PC-3 (cell line): ENCODE results near the gene IFNAR1. TPM values are rescaled to one million over a fixed set of nuclear protein-coding genes. Genes with fewer than 3 reads are reported as not detected.

ENCODE experiments used
- ATAC-seq: fragments of 200-7000 bp; cut with Tn5 transposase; 2 replicates; pipeline ENCODE4 v1.9.1; 2020; ENCODE audit warnings: mild to moderate bottlenecking, moderate library complexity
- BruUV-seq: library from RNA; stranded (reverse); fragments of 400-500 nt; replicated peaks from 2 replicates; lab custom pipeline; 2021; lab: Mats Ljungman, UMichigan
- CTCF ChIA-PET: fragments of 300-600 bp; sonication (Branson Sonifier 250); formaldehyde crosslinking; loops from one replicate; lab custom pipeline; 2022; ENCODE audit warnings: antibody characterized with exemption; lab: Charles Lee
- POLR2A ChIA-PET: fragments of 300-600 bp; sonication (Branson Sonifier 250); formaldehyde crosslinking; loops from one replicate; lab custom pipeline; 2022; ENCODE audit warnings: antibody characterized with exemption; ENCODE audit not compliant: unreplicated experiment; lab: Charles Lee
- DNase-seq: peaks from one replicate; pipeline ENCODE4 v3.0.0-alpha.2; 2015
- H2AFZ ChIP-seq: fragments of 300-600 bp; sonication (generic); 2 replicates; pipeline ENCODE4 v1.6.0; 2016; ENCODE audit warnings: antibody characterized with exemption, low read length
- H3F3A ChIP-seq: fragments of 300-600 bp; sonication (generic); one replicate; pipeline ENCODE4 v1.6.0; 2017; ENCODE audit warnings: antibody characterized with exemption, low read length, control low read depth, mild to moderate bottlenecking; ENCODE audit not compliant: unreplicated experiment
- H3K27ac ChIP-seq: fragments of 300-600 bp; sonication (generic); 2 replicates; pipeline ENCODE4 v1.5.1; 2016; ENCODE audit warnings: mild to moderate bottlenecking, low read length
- H3K27me3 ChIP-seq: fragments of 300-600 bp; sonication (generic); 2 replicates; pipeline ENCODE4 v1.6.1; 2016; ENCODE audit warnings: low read length, mixed read lengths
- H3K36me3 ChIP-seq: fragments of 300-600 bp; sonication (generic); 2 replicates; pipeline ENCODE4 v1.6.1; 2016; ENCODE audit warnings: low read depth, mixed run types, low read length, mixed read lengths
- H3K4me1 ChIP-seq: fragments of 300-600 bp; sonication (generic); 2 replicates; pipeline ENCODE4 v1.5.1; 2016; ENCODE audit warnings: low read length; ENCODE audit not compliant: insufficient read depth
- H3K4me2 ChIP-seq: fragments of 300-600 bp; sonication (generic); 2 replicates; pipeline ENCODE4 v1.6.0; 2016; ENCODE audit warnings: low read length
- H3K4me3 ChIP-seq: fragments of 300-600 bp; sonication (generic); 2 replicates; pipeline ENCODE4 v1.5.1; 2016; ENCODE audit warnings: mild to moderate bottlenecking, low read length, mixed read lengths
- H3K79me2 ChIP-seq: fragments of 300-600 bp; sonication (generic); 2 replicates; pipeline ENCODE4 v1.6.1; 2017; ENCODE audit warnings: low read length, mixed read lengths
- H3K9ac ChIP-seq: fragments of 300-600 bp; sonication (generic); 2 replicates; pipeline ENCODE4 v1.6.0; 2016; ENCODE audit warnings: mild to moderate bottlenecking, low read length
- H3K9me2 ChIP-seq: fragments of 300-600 bp; sonication (generic); replicated peaks from 2 replicates; pipeline ENCODE4 v1.6.1; 2016; ENCODE audit warnings: mixed run types, low read length, mixed read lengths
- H3K9me3 ChIP-seq: fragments of 300-600 bp; sonication (generic); 2 replicates; pipeline ENCODE4 v1.6.1; 2016; ENCODE audit warnings: low read length, mixed read lengths
- H4K20me1 ChIP-seq: fragments of 300-600 bp; sonication (generic); 2 replicates; pipeline ENCODE4 v1.6.1; 2016; ENCODE audit warnings: low read length, mixed read lengths
- CTCF ChIP-seq: fragments of 300-600 bp; sonication (generic); conservative IDR thresholded peaks from 2 replicates; pipeline ENCODE4 v1.5.1; 2017; ENCODE audit warnings: antibody characterized with exemption, low read depth, mild to moderate bottlenecking, low read length
- EZH2 ChIP-seq: fragments of 300-600 bp; sonication (generic); IDR thresholded peaks from one replicate; pipeline ENCODE4 v1.6.1; 2017; ENCODE audit warnings: antibody characterized with exemption, mild to moderate bottlenecking, low read length; ENCODE audit not compliant: unreplicated experiment
- EZH2phosphoT487 ChIP-seq: fragments of 300-600 bp; sonication (generic); IDR thresholded peaks from 2 replicates; pipeline ENCODE4 v1.6.1; 2018; ENCODE audit warnings: mild to moderate bottlenecking, antibody characterized with exemption, low read length, borderline replicate concordance
- intact Hi-C: fragments of 100-400 bp; cut with micrococcal nuclease; formaldehyde crosslinking; loops from 2 replicates; pipeline ENCODE4 v1.9.0; 2023
- total RNA-seq: library from RNA; depleted of rRNA; stranded (reverse); fragments of >200 nt; gene quantifications from 2 replicates; pipeline ENCODE4 v1.2.3, GENCODE V29; 2014

The IFNAR1 gene
- total RNA-seq, 1 experiment from 2014 or later: 13.2 TPM

- Histone ChIP-seq H3K4me2 (no peak overlapping the region), H3K79me2 (no peaks in the 10 kb centered on the region), H3K27me3 (no peaks in the 10 kb centered on the region), H3K9ac (no peak overlapping the region), H3K9me3 (no peaks in the 10 kb centered on the region), H4K20me1 (no peaks in the 10 kb centered on the region), H3K4me1 (no peaks in the 10 kb centered on the region), H3F3A (no peaks in the 10 kb centered on the region), H3K27ac (no peak overlapping the region), H2AFZ (no peak overlapping the region), H3K4me3 (no peak overlapping the region), H3K9me2 (no peaks in the 10 kb centered on the region), H3K36me3 (peaks cover 3% of the 10 kb centered on the region; the same call in 1 of the 2 replicates)
- intact Hi-C loops: no loop called here
- POLR2A ChIA-PET: no interaction called here
- DNase-seq (no peak), ATAC-seq (no peak)
- BruUV-seq: no TSS peak
- CTCF ChIA-PET: no interaction called here
- TF ChIP-seq EZH2phosphoT487 (no peak), EZH2 (no peak), CTCF (no peak)
Observed at GRCh38 chr21:33350676-33351075, 25.9 kb downstream of the IFNAR1 start.

DNA sequence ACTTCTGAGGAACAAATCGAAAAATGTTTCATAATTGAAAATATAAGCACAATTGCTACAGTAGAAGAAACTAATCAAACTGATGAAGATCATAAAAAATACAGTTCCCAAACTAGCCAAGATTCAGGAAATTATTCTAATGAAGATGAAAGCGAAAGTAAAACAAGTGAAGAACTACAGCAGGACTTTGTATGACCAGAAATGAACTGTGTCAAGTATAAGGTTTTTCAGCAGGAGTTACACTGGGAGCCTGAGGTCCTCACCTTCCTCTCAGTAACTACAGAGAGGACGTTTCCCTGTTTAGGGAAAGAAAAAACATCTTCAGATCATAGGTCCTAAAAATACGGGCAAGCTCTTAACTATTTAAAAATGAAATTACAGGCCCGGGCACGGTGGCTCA is 30.6 kb downstream of the IFNAR1 start:
- H3K27me3 ChIP-seq: no peaks in the 10 kb centered on the region
- POLR2A ChIA-PET: no interaction called here
- DNase-seq (no peak), ATAC-seq (no peak)
- H3K9ac ChIP-seq: no peak overlapping the region
- no peak overlapping the region for H3K27ac ChIP-seq
- no peaks in the 10 kb centered on the region for H3K79me2 ChIP-seq
- intact Hi-C loops: no loop called here
- no peak overlapping the region for H3K4me2 ChIP-seq
- TSS peak; percentile 38 for BruUV-seq
- no peaks in the 10 kb centered on the region for H3K9me3 ChIP-seq
- no peaks in the 10 kb centered on the region for H3K9me2 ChIP-seq
- CTCF ChIA-PET: no interaction called here
- TF ChIP-seq CTCF: no peak
- TF ChIP-seq EZH2: no peak
- TF ChIP-seq EZH2phosphoT487: no peak
- peaks cover 7% of the 10 kb centered on the region for H3K4me1 ChIP-seq
- H3F3A ChIP-seq: no peaks in the 10 kb centered on the region
- H4K20me1 ChIP-seq: no peaks in the 10 kb centered on the region
- peaks cover 12% of the 10 kb centered on the region; the same call in 1 of the 2 replicates for H3K36me3 ChIP-seq
- H3K4me3 ChIP-seq: no peak overlapping the region
- no peak overlapping the region for H2AFZ ChIP-seq

- ATAC-seq (no peak), DNase-seq (no peak)
- no peak overlapping the region for H3K9ac ChIP-seq
- H3K36me3 ChIP-seq: peaks cover 12% of the 10 kb centered on the region; the same call in 1 of the 2 replicates
- POLR2A ChIA-PET: no interaction called here
- no peaks in the 10 kb centered on the region for H3K27me3 ChIP-seq
- CTCF ChIA-PET: no interaction called here
- H3K9me3 ChIP-seq: no peaks in the 10 kb centered on the region
- H2AFZ ChIP-seq: no peak overlapping the region
- peaks cover 13% of the 10 kb centered on the region for H3K4me1 ChIP-seq
- H3K9me2 ChIP-seq: no peaks in the 10 kb centered on the region
- intact Hi-C loops: no loop called here
- H3F3A ChIP-seq: no peaks in the 10 kb centered on the region
- H4K20me1 ChIP-seq: no peaks in the 10 kb centered on the region
- TF ChIP-seq EZH2: no peak
- TF ChIP-seq EZH2phosphoT487: no peak
- no peak for TF ChIP-seq CTCF
- H3K4me2 ChIP-seq: no peak overlapping the region
- BruUV-seq: no TSS peak
- no peaks in the 10 kb centered on the region for H3K79me2 ChIP-seq
- no peak overlapping the region for H3K27ac ChIP-seq
- H3K4me3 ChIP-seq: no peak overlapping the region
Observed at GRCh38 chr21:33355996-33356395, 31.2 kb downstream of the IFNAR1 start.
